Duodenal mucosa (tissue), 2 donors: Measurements from ENCODE around the gene EGLN3.

ENCODE experiments used
- H3K27ac ChIP-seq: one replicate; pipeline ENCODE4 v1.7.0; 2013; ENCODE audit warnings: low read depth, low read length
- H3K27me3 ChIP-seq, 2 donors: one replicate each; pipeline ENCODE4 v1.7.0; 2013; ENCODE audit warnings: low read length in 2 of 2, control low read depth in 1 of 2; ENCODE audit not compliant: insufficient read depth in 2 of 2, control insufficient read depth in 1 of 2
- H3K36me3 ChIP-seq, 2 donors: one replicate each; pipeline ENCODE4 v1.7.0; 2013; ENCODE audit warnings: low read length in 2 of 2, control low read depth in 1 of 2; ENCODE audit not compliant: insufficient read depth in 2 of 2, control insufficient read depth in 1 of 2
- H3K4me1 ChIP-seq, 2 donors: one replicate each; pipeline ENCODE4 v1.7.0; 2013; ENCODE audit warnings: low read length in 2 of 2, control low read depth in 1 of 2; ENCODE audit not compliant: insufficient read depth in 2 of 2, control insufficient read depth in 1 of 2
- H3K4me3 ChIP-seq, 2 donors: one replicate each; pipeline ENCODE4 v1.7.0; 2013; ENCODE audit warnings: low read length in 2 of 2, low read depth in 1 of 2
- H3K9ac ChIP-seq, 2 donors: one replicate each; pipeline ENCODE4 v1.7.0; 2013; ENCODE audit warnings: low read length in 2 of 2, low read depth in 1 of 2
- H3K9me3 ChIP-seq, 2 donors: one replicate each; pipeline ENCODE4 v1.7.0; 2013; ENCODE audit warnings: low read length in 2 of 2, control low read depth in 1 of 2; ENCODE audit not compliant: control insufficient read depth in 1 of 2

Gene EGLN3

DNA sequence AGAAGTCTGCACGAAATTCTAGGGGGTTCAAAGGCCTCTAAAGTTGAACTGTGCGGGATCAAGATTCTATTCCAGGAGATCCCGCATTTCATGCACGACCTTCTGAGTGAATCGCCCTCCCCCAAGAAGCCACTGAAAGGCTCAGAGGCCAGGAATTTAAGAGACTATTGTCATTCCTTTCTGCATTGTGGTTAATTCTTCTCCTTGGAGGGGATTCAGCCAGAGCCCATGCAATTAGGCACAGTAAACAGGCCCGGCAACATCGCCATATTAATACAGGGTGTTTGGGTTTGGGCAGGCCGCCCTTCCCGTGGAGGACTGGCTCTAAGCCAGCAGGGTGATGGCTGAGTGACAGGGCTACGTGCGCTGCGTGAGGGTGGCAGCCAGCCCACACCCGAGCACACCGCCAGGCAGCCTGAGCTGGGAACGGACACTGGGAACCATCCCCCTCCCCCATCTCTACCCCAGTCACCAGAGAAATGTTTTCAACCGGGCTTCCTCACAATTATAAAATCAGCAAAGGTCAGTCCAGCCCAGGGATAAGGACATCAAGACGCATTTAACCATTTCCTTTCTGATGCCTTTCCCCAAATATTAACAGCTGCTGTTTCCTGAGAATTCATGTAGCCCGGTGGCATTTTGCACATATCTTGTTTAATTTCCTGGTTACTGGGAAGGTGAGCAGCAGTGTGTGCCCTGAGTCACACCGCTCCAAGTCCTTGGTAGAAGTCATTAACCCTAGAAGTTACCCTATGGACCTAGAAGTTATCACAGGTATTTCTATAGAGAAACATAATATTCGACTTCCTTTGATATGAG lies 12.5 kb downstream of the EGLN3 start:
- H3K4me3 ChIP-seq: peak overlapping the region; percentile 58 to 59
- H3K9me3 ChIP-seq: no peaks in the 10 kb centered on the region
- no peaks in the 10 kb centered on the region for H3K36me3 ChIP-seq
- H3K9ac ChIP-seq: peak overlapping the region; percentile 33 to 36
- H3K4me1 ChIP-seq: peaks cover 49 to 60% of the 10 kb centered on the region in 2 donors
- no peaks in the 10 kb centered on the region for H3K27me3 ChIP-seq
- peak overlapping the region; percentile 55 for H3K27ac ChIP-seq

GRCh38 chr14:33936391-33936790 lies 14.5 kb downstream of the EGLN3 start:
- Histone ChIP-seq H3K9me3 (no peaks in the 10 kb centered on the region), H3K9ac (no peak overlapping the region), H3K27ac (no peak overlapping the region), H3K27me3 (no peaks in the 10 kb centered on the region), H3K4me1 (peaks cover 37 to 49% of the 10 kb centered on the region in 2 donors), H3K36me3 (no peaks in the 10 kb centered on the region), H3K4me3 (no peak overlapping the region)

DNA sequence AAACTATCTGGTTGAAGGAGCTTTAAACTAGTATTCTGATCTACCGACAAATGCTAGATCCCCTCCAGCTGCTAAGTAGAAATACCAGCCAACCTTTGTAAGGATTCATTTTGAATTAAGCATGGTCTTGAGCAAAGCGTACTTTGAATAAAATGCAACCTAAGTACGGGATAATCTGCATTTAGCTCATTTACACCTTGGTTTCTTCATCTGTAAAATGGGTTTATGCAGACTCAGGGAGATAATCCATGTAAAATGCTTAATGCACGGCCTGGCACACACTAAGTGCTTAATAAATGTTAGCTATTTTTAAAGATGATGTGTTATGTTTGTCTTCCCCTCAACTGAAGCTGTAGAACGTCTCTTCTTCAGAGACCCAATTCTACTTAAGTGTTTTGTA lies 15.9 kb downstream of the EGLN3 start:
- Histone ChIP-seq H3K27ac (no peak overlapping the region), H3K4me3 (no peak overlapping the region), H3K27me3 (no peaks in the 10 kb centered on the region), H3K9ac (no peak overlapping the region), H3K36me3 (no peaks in the 10 kb centered on the region), H3K9me3 (no peaks in the 10 kb centered on the region), H3K4me1 (peaks cover 32 to 50% of the 10 kb centered on the region in 2 donors)

DNA sequence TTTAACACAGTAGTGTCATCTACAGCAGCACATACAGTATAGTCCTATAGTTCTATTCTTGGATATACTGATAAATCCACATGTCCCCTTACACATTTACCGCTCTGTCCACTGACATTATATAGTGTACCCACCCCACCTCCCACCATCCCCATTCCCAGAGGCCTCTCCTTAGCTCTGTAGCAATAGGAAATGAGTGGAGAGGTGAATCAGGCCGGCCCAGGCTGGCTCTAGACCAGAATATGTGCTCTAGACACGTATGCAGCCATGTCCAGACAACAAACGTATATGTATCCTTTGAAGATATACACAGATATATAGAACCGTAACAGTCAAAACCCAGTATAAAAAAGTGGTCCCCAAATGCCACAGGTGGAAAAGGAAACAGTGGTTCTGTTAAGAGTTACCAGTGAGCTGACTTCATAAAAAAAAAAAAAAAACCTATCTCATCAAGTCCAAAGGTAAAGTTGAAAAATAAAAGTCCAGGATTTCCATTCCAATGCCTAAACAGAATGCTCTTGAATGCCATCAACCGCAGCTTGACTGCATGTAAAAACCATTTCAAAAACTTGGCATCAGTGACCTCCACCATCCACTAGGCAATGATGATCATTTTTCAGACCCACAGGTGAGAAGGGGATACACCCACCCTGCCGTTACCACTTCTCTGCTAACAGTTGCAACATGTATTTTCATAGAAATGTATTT lies 16.7 kb downstream of the EGLN3 start:
- no peak overlapping the region for H3K4me3 ChIP-seq
- H3K9ac ChIP-seq: no peak overlapping the region
- H3K27me3 ChIP-seq: no peaks in the 10 kb centered on the region
- peaks cover 30 to 49% of the 10 kb centered on the region in 2 donors for H3K4me1 ChIP-seq
- no peaks in the 10 kb centered on the region for H3K9me3 ChIP-seq
- H3K36me3 ChIP-seq: no peaks in the 10 kb centered on the region
- no peak overlapping the region for H3K27ac ChIP-seq

DNA sequence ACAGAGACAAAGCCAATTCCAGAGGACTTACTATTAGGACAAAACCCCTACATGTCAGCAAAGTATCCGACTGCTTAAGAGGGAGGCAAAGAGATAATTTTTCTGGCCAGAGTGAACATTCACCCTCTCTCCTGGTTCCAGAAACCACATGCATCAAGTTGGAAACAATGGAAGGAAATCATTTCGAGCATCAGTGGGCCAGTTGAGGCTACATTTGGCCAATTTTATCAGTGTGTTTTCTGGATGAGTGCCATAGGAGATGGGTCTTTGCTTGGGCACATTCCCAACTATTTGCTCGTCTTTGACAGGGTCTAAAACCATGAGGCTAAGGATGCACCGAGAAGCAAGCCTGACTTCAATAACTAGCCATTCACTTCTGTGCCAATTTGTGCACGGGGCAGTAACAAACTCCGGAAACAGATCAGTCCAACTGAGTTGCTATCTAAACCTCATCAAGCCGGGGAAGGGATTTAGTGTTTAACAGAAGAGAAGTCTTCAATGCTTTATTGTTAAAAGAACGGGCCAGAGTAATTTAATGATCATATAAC lies 17.4 kb downstream of the EGLN3 start:
- H3K9ac ChIP-seq: no peak overlapping the region

GRCh38 chr14:33932576-33933345 lies 18.1 kb downstream of the EGLN3 start:
- no peak overlapping the region for H3K9ac ChIP-seq
- no peak overlapping the region for H3K4me3 ChIP-seq
- H3K27ac ChIP-seq: no peak overlapping the region
- H3K27me3 ChIP-seq: no peaks in the 10 kb centered on the region
- peaks cover 22 to 38% of the 10 kb centered on the region in 2 donors for H3K4me1 ChIP-seq
- no peaks in the 10 kb centered on the region for H3K9me3 ChIP-seq
- peaks cover 0 to 11% of the 10 kb centered on the region in 2 donors for H3K36me3 ChIP-seq

More for the DNA sequence above, 17.4 kb downstream of the EGLN3 start:
- Histone ChIP-seq H3K27me3 (no peaks in the 10 kb centered on the region), H3K36me3 (peaks cover 0 to 5% of the 10 kb centered on the region in 2 donors), H3K4me3 (no peak overlapping the region), H3K27ac (no peak overlapping the region), H3K4me1 (peaks cover 29 to 45% of the 10 kb centered on the region in 2 donors), H3K9me3 (no peaks in the 10 kb centered on the region)

DNA sequence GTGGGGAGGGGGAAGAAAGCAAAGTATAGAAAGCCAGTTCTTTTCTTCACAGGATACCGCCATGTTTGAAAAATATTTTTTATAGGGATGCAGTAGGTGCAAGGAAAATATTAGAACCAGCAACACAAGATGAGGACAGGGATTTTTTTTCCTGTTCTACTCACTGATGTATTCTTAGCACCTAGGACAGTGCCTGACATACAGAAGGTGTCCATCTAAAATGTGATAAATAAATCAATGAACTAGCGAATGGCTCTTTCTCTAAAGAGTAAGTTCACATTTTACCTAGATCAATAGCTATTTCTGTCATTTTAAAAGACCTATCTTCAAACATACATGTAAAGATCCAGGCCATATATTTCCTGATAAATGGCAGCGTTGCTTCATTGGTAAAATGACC lies 18.8 kb downstream of the EGLN3 start:
- H3K36me3 ChIP-seq: peaks cover 0 to 16% of the 10 kb centered on the region in 2 donors
- no peaks in the 10 kb centered on the region for H3K9me3 ChIP-seq
- H3K9ac ChIP-seq: no peak overlapping the region
- H3K4me1 ChIP-seq: peaks cover 16 to 33% of the 10 kb centered on the region in 2 donors
- no peak overlapping the region for H3K27ac ChIP-seq
- H3K27me3 ChIP-seq: no peaks in the 10 kb centered on the region
- no peak overlapping the region for H3K4me3 ChIP-seq

DNA sequence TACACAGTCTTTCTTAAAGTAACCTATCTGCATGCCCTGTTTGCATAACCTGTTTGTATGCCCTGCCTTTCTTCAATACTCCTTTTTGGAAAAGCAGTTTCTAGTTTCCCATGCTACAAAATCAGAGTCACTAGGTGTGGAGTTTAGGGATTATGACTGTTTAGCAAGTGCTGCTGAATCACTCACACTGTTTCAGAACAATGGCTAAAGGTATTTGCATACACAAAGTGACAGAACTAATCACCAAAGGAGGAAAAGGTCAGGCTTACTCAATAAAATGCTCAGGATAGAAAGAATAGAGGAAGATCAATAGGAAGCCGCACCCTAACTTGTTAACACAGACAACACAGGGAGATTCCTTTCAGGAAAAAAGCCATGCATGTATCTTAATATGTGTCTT lies 19.4 kb downstream of the EGLN3 start:
- no peaks in the 10 kb centered on the region for H3K9me3 ChIP-seq
- H3K36me3 ChIP-seq: peaks cover 0 to 16% of the 10 kb centered on the region in 2 donors
- H3K4me1 ChIP-seq: peaks cover 16 to 33% of the 10 kb centered on the region in 2 donors
- no peak overlapping the region for H3K27ac ChIP-seq
- no peak overlapping the region for H3K9ac ChIP-seq
- no peak overlapping the region for H3K4me3 ChIP-seq
- no peaks in the 10 kb centered on the region for H3K27me3 ChIP-seq

DNA sequence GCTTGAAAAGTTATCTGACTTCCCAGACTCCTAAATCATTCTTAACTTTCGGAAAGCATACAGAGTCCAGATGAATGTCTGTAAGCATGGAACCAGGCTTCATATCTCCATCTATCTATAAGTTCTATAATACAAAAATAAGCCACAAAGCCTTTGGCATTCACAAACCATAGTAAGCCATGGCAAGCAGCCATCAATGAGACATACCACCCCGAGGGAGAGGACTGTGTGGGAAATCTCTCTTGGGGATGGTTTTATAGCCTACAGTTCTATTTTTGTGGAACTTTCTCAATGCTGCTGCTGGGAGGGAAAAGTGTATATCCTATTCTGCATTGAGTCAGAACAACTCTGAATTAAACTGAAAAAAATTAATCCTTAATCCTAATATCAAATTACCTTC lies 20.4 kb downstream of the EGLN3 start:
- Histone ChIP-seq H3K4me1 (peaks cover 16 to 33% of the 10 kb centered on the region in 2 donors), H3K36me3 (peaks cover 6 to 23% of the 10 kb centered on the region in 2 donors), H3K9ac (no peak overlapping the region), H3K4me3 (no peak overlapping the region), H3K27me3 (no peaks in the 10 kb centered on the region), H3K9me3 (no peaks in the 10 kb centered on the region), H3K27ac (no peak overlapping the region)
